PC-9 (cell line): ENCODE measurements around the gene PAPOLG. TPM values are rescaled to one million over a fixed set of nuclear protein-coding genes. Genes with fewer than 3 reads are reported as not detected.
"Not testable (repeated sequence)": the region's sequence is repeated elsewhere in the genome, so short reads cannot be mapped to it uniquely, and the experiment has no call there.

ENCODE experiments used
- BruUV-seq: library from RNA; stranded (reverse); fragments of 400-500 nt; replicated peaks from 2 replicates; lab custom pipeline; 2021; lab: Mats Ljungman, UMichigan
- CTCF ChIA-PET: fragments of 300-600 bp; sonication (Branson Sonifier 250); formaldehyde crosslinking; loops from one replicate; lab custom pipeline; 2022; ENCODE audit warnings: antibody characterized with exemption; lab: Charles Lee
- POLR2A ChIA-PET: fragments of 300-600 bp; sonication (Branson Sonifier 250); formaldehyde crosslinking; loops from one replicate; lab custom pipeline; 2022; ENCODE audit warnings: antibody characterized with exemption; ENCODE audit not compliant: unreplicated experiment; lab: Charles Lee
- DNase-seq, 2 experiments: peaks; one replicate each; pipeline versions ENCODE4 v3.0.0 to v3.0.0-alpha.2; 2015 to 2022; ENCODE audit warnings: mixed read lengths in 1 of 2
- H2AFZ ChIP-seq: fragments of 200-600 bp; sonication (generic); 2 replicates; pipeline ENCODE4 v1.8.1; 2017; ENCODE audit warnings: antibody characterized with exemption
- H3F3A ChIP-seq: fragments of 200-600 bp; sonication (generic); 2 replicates; pipeline ENCODE4 v1.8.1; 2017; ENCODE audit warnings: antibody characterized with exemption, mild to moderate bottlenecking, low read depth; ENCODE audit not compliant: insufficient read depth
- H3K27ac ChIP-seq: fragments of 200-600 bp; sonication (generic); 2 replicates; pipeline ENCODE4 v1.6.1; 2016; ENCODE audit warnings: mixed run types
- H3K27me3 ChIP-seq: fragments of 200-600 bp; sonication (generic); 2 replicates; pipeline ENCODE4 v1.6.1; 2016; ENCODE audit warnings: low read depth, mixed run types; ENCODE audit not compliant: insufficient read depth
- H3K36me3 ChIP-seq: fragments of 200-600 bp; sonication (generic); 2 replicates; pipeline ENCODE4 v1.6.1; 2016; ENCODE audit warnings: low read depth, mixed run types
- H3K4me1 ChIP-seq: fragments of 200-600 bp; sonication (generic); replicated peaks from 2 replicates; pipeline ENCODE4 v1.6.1; 2016; ENCODE audit warnings: mixed run types; ENCODE audit not compliant: insufficient read depth
- H3K4me2 ChIP-seq: fragments of 200-600 bp; sonication (generic); 2 replicates; pipeline ENCODE4 v1.6.1; 2017; ENCODE audit warnings: mixed run types
- H3K4me3 ChIP-seq: fragments of 200-600 bp; sonication (generic); 2 replicates; pipeline ENCODE4 v1.6.1; 2016; ENCODE audit warnings: mixed run types
- H3K79me2 ChIP-seq: fragments of 200-600 bp; sonication (generic); 2 replicates; pipeline ENCODE4 v1.6.1; 2017; ENCODE audit warnings: low read depth, mixed run types
- H3K9me2 ChIP-seq: fragments of 200-600 bp; sonication (generic); 2 replicates; pipeline ENCODE4 v1.8.1; 2017; ENCODE audit warnings: mild to moderate bottlenecking; ENCODE audit not compliant: insufficient read depth
- H3K9me3 ChIP-seq: fragments of 200-600 bp; sonication (generic); 2 replicates; pipeline ENCODE4 v1.8.1; 2016; ENCODE audit warnings: low read depth; ENCODE audit not compliant: insufficient read depth
- H4K20me1 ChIP-seq: fragments of 200-600 bp; sonication (generic); 2 replicates; pipeline ENCODE4 v1.8.1; 2017; ENCODE audit not compliant: insufficient read depth
- EZH2 ChIP-seq: fragments of 200-600 bp; sonication (generic); IDR thresholded peaks from 2 replicates; pipeline ENCODE4 v1.8.0; 2017; ENCODE audit warnings: antibody characterized with exemption, low read depth
- intact Hi-C: fragments of 100-400 bp; cut with micrococcal nuclease; formaldehyde crosslinking; loops from one replicate; pipeline ENCODE4 v1.10.0; 2022; ENCODE audit not compliant: unreplicated experiment
- total RNA-seq: library from RNA; stranded (reverse); gene quantifications from 2 replicates; pipeline ENCODE4 v1.2.3, GENCODE V29; 2021
- TF ChIP-seq, protein P1 (sequence below): fragments of 200-600 bp; sonication (generic); conservative IDR thresholded peaks from 2 replicates; pipeline ENCODE4 v1.6.1; 2017; ENCODE audit warnings: mixed run types, antibody characterized with exemption, mild to moderate bottlenecking, moderate library complexity

Gene PAPOLG
- total RNA-seq, 1 experiment from 2014 or later: 13.7 TPM

DNA sequence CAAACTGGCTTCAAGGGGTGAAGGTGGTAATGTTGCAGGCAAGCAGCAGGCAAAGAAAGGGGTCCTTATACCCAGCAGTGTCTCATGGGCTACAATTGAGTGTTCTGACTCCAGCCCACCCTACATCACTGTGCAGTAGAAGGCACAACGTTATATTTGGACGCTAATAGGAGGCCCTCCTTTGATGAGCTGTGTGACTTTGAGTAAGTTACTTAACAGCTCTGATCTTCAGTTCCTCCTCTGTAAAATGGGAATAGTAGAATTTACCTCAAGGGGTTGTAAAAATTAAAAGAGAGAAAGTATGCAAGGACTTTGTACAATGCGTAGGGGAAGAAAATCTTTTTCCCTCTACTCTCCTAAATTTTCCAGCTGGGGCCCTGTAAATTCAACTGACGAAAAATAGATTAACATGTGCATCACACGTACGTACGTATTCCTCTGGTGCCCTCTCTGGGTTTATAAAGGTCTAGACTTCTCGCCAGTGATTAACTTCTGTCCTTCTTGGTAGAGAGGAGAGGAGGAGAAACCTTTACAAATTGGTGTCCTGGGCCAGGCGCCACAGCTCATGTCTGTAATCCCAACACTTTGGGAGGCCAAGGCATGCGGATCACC is 67.7 kb downstream of the PAPOLG start:
- no peaks in the 10 kb centered on the region for H4K20me1 ChIP-seq
- no peaks in the 10 kb centered on the region for H3K4me1 ChIP-seq

DNA sequence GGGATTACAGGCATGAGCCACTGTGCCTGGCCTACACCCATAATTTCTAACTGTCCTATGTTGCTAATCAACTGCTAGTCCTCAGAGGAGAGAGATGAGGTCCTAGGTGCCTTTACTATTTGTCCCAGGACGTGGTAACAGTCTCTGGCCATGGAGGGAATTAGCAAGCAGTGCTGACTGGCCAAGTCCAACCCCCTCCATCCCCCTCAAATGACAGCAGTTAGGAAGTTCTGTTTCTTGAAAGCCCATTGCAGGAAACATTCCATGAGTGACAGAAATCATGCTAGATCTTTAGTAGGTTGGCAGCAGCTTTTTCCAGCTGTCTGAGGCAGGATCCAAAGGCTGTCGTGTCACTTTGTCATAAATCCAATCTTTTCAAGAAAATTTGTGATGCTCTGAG is 69.6 kb downstream of the PAPOLG start:
- H2AFZ ChIP-seq: no peak overlapping the region
- no TSS peak for BruUV-seq
- no peak overlapping the region for H3K27ac ChIP-seq
- no peaks in the 10 kb centered on the region for H3K9me2 ChIP-seq
- TF ChIP-seq, protein P1, sequence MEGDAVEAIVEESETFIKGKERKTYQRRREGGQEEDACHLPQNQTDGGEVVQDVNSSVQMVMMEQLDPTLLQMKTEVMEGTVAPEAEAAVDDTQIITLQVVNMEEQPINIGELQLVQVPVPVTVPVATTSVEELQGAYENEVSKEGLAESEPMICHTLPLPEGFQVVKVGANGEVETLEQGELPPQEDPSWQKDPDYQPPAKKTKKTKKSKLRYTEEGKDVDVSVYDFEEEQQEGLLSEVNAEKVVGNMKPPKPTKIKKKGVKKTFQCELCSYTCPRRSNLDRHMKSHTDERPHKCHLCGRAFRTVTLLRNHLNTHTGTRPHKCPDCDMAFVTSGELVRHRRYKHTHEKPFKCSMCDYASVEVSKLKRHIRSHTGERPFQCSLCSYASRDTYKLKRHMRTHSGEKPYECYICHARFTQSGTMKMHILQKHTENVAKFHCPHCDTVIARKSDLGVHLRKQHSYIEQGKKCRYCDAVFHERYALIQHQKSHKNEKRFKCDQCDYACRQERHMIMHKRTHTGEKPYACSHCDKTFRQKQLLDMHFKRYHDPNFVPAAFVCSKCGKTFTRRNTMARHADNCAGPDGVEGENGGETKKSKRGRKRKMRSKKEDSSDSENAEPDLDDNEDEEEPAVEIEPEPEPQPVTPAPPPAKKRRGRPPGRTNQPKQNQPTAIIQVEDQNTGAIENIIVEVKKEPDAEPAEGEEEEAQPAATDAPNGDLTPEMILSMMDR: no peak
- no peak for TF ChIP-seq EZH2
- ChIA-PET CTCF (no interaction called here), POLR2A (no interaction called here)
- H3K4me1 ChIP-seq: no peaks in the 10 kb centered on the region
- no peak for DNase-seq
- no peaks in the 10 kb centered on the region for H3K36me3 ChIP-seq
- intact Hi-C loops: no loop called here
- H3K27me3 ChIP-seq: no peaks in the 10 kb centered on the region
- H3K4me3 ChIP-seq: no peak overlapping the region
- H3K9me3 ChIP-seq: no peaks in the 10 kb centered on the region
- no peaks in the 10 kb centered on the region for H3F3A ChIP-seq
- H4K20me1 ChIP-seq: no peaks in the 10 kb centered on the region
- no peak overlapping the region for H3K4me2 ChIP-seq
- H3K79me2 ChIP-seq: no peaks in the 10 kb centered on the region

More for the DNA sequence above, 67.7 kb downstream of the PAPOLG start:
- CTCF ChIA-PET: no interaction called here
- Histone ChIP-seq H3K9me2 (no peaks in the 10 kb centered on the region), H3K4me3 (no peak overlapping the region), H3K9me3 (no peaks in the 10 kb centered on the region), H3K27ac (no peak overlapping the region), H3K27me3 (no peaks in the 10 kb centered on the region), H3K79me2 (no peaks in the 10 kb centered on the region), H3K36me3 (no peaks in the 10 kb centered on the region), H3F3A (no peaks in the 10 kb centered on the region), H3K4me2 (no peak overlapping the region), H2AFZ (no peak overlapping the region)
- DNase-seq: no peak
- no peak for TF ChIP-seq EZH2
- TF ChIP-seq, protein P1: no peak
- no TSS peak for BruUV-seq
- POLR2A ChIA-PET: no interaction called here
- intact Hi-C loops: no loop called here

DNA sequence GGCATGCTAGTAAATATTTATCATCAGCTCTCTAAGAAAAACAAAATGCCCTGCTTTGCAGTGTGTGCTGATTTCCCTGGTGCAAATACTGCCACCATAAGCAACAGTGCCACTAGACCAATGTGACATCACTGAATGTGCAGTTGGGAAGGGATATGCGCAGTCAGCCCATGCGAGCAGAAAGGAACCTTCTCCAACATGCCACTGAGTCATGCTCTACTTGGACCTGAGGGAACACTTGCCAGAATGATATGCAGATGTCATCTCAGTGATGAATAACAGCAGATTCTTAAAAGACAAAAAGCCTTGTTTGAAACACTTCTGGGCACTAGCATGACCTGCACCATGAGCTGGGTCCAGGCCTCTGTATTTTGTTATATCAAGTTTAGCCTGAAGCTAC is 70.0 kb downstream of the PAPOLG start:
- no peaks in the 10 kb centered on the region for H3F3A ChIP-seq
- DNase-seq: no peak
- POLR2A ChIA-PET: interaction anchor here (0.6 kb wide), 1 partner anchor 59 kb away, joined by 3 read pairs; no protein-coding TSS in a partner anchor
- H3K27ac ChIP-seq: no peak overlapping the region
- H4K20me1 ChIP-seq: no peaks in the 10 kb centered on the region
- intact Hi-C loops: no loop called here
- no peak overlapping the region for H3K4me2 ChIP-seq
- H3K79me2 ChIP-seq: no peaks in the 10 kb centered on the region
- no peaks in the 10 kb centered on the region for H3K36me3 ChIP-seq
- TF ChIP-seq, protein P1: no peak
- no peak for TF ChIP-seq EZH2
- no peaks in the 10 kb centered on the region for H3K9me2 ChIP-seq
- CTCF ChIA-PET: no interaction called here
- no peaks in the 10 kb centered on the region for H3K9me3 ChIP-seq
- BruUV-seq: no TSS peak
- H2AFZ ChIP-seq: no peak overlapping the region
- no peak overlapping the region for H3K4me3 ChIP-seq
- no peaks in the 10 kb centered on the region for H3K27me3 ChIP-seq
- no peaks in the 10 kb centered on the region for H3K4me1 ChIP-seq

DNA sequence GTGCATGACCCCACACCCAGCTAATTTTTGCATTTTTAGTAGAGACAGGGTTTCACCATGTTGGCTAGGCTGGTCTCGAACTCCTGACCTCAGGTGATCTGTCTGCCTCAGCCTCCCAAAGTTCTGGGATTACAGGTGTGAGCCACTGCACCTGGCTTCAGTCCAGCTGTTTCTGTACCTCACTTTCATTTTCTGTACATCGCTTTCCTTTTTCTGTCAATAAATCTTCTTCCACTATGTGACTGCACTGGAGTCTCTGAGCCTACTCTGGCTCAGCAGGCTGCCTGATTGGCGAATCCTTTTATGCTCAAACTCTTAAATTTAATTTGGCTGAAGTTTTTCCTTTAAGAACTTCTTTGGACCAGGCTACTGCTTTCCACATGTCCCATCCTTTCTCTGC is 70.8 kb downstream of the PAPOLG start:
- H2AFZ ChIP-seq, H3K9me3 ChIP-seq, H4K20me1 ChIP-seq, H3K4me3 ChIP-seq, DNase-seq, H3K9me2 ChIP-seq, H3K4me2 ChIP-seq, BruUV-seq, CTCF ChIA-PET, H3K36me3 ChIP-seq, H3K4me1 ChIP-seq, intact Hi-C loops, H3K27me3 ChIP-seq, H3F3A ChIP-seq, H3K27ac ChIP-seq, H3K79me2 ChIP-seq: not testable (repeated sequence)
- POLR2A ChIA-PET: interaction anchor here (0.7 kb wide), 1 partner anchor 24 kb away, joined by 3 read pairs; no protein-coding TSS in a partner anchor
